HG03135 (cell line): ENCODE data around the gene FRAS1.
"Not testable (repeated sequence)": the region's sequence is repeated elsewhere in the genome, so short reads cannot be mapped to it uniquely, and the experiment has no call there.

Experiments
- ATAC-seq: cut with Tn5 transposase; IDR thresholded peaks from one replicate; pipeline ENCODE4 v1.9.1; 2021; ENCODE audit warnings: mild to moderate bottlenecking, moderate library complexity; ENCODE audit not compliant: unreplicated experiment

The FRAS1 gene

DNA sequence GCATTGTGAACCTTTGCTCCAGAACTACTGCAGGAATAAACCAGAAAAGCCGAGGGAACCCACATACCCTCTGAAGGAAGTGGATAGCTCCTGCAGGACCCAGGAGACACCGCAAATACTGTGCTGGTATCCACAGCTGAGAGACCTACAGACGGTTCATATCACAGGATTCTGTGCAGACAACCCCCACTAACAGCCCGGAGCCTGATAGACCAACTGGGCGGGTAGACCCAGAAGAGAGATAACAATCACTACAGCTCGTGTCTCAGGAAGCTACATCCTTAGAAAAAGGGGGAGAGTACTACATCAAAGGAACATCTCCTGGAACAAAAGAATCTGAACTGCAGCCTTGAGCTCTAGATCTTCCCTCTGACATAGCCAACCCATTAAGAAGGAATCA, 150.8 kb downstream of the FRAS1 start:
- ATAC-seq: no peak

DNA sequence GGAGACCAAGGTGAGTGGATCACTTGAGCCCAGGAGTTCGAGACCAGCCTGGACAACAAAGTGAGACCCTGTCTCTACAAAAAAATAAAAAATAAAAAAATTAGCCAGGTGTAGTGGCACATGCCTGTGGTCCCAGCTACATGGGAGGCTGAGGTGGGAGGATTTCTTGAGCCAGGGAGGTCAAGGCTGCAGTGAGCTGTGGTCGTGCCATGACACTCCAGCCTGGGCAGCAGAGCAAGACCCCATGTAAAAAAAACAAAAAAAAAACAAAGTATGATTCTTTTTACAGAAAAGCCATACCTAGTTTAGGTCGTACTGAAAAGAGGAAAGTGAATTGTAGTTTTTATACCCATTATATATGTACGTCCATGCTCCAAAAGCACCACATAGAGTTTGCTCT, 151.8 kb downstream of the FRAS1 start:
- not testable (repeated sequence) for ATAC-seq

DNA sequence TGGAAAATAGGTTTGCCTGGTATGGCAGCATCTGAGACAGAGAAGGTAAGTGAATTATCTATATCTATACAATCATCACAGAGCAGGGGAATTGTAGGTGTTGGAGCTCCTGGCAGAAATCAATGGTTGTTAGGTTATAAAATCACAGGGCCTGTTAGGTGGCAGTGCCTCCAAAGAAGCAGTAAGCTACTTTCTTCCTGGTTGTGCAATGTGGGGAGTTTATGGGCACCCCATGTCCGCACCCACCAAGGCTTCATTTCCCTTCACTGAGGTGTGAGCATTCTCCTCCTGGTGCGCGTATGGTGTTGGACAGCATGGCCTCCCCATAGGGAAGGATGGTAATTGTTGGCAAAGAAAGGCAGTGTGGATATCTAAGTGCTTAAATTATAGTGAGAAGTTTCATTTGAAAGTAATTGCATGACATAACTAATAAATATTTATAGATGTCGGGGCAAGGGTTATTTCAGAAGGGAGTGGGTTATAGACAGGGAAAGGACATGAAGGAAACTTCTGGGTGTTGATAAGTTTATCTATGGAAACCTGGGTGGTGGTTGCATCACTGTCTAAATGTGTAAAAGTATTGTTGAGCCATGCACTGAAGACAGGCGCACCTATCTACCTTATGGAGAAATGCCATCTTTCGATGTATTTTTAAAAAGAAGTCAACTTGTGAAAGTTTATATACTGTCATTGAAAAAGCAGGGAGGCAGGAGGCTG, 153.7 kb downstream of the FRAS1 start:
- ATAC-seq: no peak

DNA sequence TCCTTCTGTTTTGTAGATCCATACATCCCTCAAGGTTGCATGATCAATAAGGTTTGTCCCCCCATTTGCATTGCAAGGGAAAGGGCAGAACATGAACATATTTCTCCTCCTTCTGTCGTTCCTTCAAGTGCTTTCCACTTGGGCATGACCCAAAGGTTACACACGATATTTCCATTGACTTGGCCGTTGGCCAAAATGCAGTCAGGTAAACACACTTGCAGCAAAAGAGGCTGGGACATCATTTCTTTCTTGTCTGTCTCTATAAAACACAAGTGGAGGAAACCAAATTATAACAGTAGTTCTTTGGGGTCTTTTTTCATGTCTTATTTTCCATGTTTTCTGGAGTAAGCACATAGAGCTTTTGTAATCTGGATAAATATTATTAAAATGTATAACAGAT, 156.1 kb downstream of the FRAS1 start:
- no peak for ATAC-seq

DNA sequence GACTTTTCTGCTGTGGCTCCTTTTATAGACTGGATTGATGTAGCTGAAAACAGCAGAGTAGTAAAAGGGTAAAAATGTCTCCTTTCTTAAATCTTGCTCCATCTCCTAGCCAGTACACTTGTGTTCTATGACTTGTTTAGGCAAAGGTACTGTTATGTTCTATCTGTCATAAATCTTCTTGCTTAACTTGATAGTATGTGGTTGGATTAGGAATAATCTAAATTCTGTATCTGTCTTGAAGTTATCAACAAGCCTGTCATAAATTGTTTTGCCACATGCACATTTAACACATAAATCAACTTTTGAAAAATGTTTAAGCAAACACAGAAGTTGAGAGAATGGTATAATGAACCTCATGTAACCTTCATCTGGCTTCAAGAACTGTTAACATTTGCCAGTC, 157.0 kb downstream of the FRAS1 start:
- no peak for ATAC-seq

DNA sequence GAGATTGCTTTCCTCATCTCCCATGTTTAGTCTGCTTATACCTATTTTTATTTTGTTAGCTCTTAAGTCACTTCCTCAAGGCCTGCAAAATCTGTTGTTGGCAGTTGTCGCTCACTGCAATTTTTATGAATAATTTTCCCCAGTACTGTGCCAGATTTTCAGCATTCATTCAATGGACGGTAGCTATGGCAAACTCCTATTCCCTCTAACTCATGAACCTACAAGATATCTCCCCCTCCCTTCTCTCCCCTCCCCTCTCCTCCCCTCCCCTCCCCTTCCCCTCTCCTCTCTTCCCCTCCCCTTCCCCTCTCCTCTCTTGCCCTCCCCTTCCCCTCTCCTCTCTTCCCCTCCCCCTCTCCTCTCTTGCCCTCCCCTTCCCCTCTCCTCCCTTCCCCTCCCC, 160.4 kb downstream of the FRAS1 start:
- no peak for ATAC-seq

DNA sequence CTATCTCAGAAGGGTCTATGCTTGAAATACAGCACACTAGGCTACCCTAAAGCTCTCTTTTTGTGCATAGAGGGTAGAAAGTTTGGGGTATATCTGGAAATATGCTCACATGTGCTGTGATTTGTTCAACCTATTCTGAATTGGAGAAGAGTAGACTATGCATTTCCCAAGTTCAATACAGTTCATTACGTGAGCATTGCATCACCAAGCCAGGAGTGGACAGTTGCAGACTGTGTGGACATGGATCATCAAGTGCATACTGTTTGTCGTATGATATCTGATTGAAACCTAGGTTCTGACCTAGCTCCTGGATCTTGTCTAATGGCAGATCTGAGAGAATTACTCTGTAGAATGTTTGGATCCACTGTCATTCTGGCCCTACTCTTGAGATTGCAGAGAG, 161.1 kb downstream of the FRAS1 start:
- no peak for ATAC-seq

DNA sequence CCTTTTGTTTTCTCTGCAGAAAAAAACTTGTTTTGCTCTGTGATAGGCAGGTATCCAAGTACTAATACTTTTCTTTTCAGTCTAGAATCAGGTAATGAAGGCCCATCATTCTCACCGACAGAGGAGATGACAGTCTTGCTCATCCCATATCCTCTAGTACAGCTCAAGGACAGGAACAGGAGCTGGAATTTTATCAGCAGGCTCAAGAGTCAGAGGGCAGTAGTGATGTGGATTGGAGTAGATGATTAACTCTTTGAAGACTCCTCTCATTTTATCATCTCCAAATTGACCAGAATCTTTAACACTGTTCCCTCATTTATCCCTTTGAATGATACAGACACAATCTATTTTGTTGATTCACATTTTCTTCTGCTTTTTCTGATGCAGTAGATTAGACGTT, 162.7 kb downstream of the FRAS1 start:
- ATAC-seq: no peak

DNA sequence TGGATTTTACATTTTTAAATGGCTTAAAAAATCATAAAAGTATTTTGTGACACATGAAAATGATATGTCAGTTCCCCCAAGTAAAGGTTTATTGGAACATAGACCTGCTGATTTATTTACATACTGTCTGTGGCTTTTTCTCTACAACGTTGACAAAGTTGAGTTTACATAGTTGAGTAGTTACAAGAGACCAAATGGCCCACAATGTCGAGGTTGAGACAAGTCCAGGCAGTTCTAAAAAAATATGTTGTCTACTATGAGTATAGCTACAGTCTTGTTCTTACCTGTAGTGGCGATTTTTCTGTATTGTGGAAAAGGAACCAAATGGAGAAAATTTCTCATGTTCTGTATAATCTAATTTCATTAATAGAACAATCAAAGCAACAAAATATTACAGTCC, 163.2 kb downstream of the FRAS1 start:
- no peak for ATAC-seq

DNA sequence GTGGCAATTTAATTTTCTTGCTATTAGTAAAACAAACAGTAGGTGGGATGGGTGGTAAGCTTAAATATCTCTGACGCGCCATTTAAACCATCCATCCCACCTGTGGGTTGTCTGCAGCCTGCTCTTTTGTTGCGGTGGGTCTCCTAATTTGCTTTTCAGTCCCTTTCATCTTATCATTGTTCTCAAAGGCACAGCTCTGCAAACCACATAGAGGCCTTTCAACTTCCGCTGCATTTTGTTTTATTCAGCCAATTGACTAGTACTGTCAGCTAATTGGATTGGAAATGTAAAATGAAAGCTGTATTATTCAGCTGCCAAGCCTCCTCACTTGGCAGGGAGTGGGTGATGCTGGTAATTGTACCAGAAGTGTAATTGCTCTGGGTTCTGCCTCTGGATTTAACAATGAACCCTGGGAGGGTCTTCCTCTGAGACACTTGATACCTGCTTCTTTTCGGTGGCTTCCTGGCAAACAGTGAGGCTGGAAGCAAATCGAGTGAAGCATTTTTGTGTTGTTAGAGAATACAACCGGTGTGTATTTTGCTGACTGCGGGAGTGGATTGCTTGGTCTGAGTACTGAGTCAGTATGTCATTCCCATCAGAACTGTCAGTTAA, 165.6 kb downstream of the FRAS1 start:
- no peak for ATAC-seq

DNA sequence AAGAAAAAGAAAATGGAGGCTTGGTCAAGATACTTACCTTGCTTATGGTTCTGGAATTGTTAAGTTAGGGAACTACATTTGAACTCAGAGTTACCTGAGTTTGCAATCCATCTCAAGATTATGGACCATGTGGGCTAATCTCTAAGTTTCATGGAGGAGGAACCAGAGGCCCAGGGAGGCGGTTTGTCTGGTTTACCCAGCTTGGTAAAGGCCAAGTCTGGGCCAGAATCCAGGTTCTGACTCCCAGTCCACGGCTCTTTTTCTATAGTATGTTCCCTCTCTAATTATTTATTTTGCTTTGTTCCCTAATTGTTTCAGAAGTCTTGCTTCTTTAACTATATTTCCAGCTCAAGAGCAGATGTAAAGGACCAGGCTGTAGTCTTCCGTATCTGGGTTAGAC, 168.1 kb downstream of the FRAS1 start:
- no peak for ATAC-seq

DNA sequence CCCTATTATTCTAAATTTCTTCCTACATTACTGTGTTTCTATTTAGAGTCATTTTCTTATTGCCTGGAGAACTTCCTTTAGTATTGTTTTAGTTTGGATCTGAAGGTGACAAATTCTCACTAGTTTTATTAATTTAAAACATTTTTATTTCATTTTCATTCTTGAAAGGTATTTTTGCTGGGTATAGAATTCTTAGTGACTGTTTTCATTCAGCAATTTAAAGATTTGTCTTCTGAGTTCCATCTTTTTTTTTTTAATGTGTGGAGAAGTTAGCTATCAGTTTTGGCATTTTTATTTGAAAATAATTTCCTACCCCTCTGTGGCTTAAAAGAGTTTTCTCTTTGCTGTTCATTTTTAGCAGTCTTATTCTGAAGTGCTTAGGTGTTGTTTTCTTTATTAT, 169.2 kb downstream of the FRAS1 start:
- ATAC-seq: no peak

DNA sequence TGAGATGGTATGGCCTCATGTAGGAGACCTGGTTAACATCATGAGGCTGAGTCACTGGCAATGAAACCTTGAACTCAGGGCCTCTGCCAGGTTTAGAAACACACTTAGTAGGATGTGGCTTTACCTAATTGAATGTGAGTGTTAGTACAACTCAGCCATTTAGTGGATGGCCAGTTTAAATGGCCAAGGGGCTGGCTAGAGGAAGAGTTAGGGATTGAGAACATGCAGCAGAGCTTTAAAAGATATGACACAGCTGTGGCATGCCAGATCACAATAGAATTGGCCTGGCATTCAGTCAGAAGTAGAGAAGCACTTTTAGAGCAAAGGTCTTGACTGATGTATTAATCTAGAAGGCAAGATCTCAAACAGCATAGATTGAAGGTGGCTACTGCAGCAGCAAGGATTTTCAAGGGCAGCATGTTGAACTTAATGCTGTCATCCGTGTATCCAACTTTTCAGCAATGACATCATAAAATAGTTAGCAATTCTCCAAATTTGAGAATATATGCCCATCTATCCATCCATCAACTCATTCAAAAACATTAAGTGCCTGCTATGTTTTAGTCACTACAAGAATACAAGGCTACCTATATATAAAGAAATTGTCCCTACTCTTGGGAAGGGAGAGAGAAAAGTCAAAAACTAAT, 170.4 kb downstream of the FRAS1 start:
- no peak for ATAC-seq

DNA sequence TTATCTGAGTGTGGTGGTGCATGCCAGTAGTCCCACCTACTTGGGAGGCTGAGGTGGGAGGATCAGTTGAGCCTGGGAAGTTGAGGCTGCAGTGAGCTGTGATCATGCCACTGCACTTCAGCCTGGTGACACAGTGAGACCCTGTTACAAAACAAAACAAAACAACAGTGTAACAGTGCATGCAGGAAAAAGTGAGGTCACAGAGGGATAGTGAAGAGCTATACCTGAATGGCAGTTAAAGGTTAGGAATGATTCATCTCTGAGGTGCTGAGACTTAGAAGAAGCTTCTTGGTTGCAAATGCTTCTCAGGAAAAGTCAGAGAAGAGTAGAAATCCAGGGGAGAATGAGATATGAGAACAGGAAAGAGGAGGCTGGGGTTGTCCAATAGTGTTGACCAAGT, 178.7 kb downstream of the FRAS1 start:
- no peak for ATAC-seq

DNA sequence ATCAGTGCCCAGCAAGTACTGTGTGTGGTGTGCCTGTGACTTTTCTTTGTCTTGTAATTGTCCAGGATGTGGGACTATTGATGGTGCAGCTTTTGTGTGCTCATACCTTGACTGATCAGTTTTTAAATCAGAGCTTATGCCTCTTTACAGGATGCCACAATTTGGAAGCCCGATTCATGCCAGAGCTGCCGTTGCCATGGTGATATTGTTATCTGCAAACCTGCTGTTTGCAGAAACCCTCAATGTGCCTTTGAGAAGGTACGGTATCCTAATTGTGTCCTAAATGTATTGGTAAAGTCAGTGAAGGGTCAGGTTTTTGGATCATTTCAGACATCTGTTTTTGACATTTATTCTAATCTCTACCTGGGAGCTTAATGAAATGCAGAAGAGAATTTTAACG, 180.2 kb downstream of the FRAS1 start:
- ATAC-seq: no peak

DNA sequence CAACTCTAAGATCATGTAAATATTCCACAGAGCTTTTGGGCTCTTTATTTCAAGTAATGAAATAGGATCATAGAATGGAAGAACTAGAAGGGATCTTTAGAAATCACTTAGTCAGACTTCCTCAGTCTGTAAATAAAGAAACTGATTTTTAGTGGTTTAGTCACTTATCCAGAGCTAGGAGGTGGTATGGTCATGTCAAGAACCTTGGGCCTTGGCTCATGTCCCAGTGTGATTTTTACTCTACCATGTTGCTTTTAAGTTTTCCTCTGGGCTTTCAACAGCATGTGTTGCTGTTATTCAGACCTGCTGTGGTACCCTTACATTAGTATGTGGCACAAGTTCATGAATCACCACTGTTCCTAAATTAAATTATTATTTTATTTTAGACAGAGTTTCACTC, 184.9 kb downstream of the FRAS1 start:
- no peak for ATAC-seq

DNA sequence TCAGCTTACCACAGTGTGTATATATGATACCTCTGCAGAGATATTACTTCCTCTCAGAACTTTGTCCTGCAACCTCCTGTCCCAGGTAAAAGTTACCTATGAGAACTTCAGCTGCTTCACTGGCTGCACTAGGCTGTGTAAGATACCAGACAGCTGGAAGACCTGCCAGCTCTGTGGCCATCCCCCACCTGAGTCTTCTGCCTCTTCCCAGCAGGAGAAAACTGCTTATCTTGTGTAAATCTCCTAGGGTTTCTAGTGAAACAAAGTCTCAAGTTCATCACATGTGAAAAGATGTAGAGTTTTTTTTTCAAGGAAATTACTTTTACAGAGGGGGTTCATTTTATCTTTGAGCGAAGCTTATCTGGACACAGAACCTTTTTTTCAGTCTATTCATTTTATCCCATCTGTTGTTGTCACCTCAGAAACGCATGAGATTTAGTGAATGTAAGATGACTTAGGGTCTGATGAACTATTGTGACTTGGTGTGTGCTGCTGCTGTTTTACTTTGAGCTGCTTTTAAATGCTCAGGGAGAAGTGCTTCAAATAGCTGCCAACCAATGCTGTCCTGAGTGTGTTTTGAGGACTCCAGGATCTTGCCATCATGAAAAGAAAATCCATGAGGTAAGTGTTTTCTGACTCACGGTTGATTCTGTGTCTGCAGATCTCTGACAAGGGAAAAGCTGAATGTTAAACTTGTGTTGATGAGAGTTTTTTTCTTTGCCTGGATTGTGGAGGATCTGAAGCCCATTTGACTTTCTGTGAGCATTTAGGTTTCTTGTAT, 187.8 kb downstream of the FRAS1 start:
- ATAC-seq: no peak

DNA sequence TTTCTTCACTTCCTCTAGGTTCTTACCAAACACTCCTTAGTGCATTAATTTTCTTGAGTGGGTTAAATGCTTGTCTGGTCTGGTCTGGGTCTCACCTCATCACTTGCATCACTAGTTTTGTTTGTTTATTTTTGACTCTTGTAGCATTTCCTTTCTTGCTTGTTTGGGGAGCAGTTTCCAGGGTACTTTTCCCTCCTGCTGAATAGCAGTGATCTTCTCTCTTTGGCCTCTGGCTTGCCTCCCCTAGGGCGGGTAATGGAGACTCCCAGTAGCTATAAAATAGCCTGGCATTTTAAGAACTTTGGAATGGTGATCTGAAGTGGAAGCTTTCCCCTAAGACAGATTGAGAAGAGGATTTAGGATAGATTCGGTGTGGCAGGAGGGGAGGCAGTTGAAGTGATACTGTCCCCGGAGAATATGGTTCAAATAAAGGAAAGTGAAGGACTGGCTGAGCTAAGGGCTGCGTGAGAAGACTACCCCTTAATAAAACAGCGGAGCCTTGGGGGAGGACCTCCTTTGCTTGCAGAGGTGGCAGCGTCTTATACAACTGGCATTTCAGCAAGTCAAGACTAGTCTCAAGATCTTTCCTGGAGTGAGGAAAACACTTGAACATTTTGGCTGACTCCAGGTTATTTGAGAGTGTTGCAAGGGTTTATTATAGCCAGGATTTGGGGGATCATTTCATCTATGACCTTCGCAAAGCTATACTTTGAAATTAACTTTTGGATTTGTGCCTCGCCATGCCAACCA, 190.6 kb downstream of the FRAS1 start:
- ATAC-seq: no peak

DNA sequence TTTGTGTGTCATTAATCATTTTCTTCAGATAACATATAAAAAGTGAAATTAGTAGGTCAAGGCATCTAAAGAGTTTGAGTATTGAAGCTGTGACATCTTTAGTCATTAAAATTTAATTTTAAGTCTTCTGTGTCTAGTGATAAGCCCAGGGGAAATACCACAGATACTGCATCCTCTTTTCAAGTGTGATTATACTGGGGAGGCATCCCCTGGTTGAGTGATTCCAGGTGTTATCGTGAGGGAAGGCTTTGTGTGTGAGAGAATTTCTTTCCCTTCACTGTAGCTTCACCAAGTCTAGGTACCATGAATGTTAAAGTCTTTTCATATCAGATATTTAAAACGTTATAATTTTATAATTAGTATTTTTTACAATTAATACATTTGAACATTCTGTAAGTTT, 193.4 kb downstream of the FRAS1 start:
- ATAC-seq: no peak

DNA sequence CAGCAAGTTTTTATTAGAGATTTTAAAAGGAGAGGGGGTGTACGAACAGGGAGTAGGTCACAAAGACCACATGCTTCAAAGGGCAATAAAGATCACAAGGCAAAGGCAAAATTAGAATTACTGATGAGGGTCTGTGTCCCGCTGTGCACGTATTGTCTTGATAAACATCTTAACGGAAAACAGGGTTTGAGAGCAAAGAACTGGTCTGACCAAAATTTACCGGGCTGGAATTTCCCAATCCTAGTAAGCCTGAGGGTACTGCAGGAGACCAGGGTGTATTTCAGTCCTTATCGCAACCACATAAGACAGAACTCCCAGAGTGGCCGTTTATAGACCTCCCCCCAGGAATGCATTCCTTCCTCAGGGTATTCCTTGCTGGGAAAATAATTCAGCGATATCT, 195.7 kb downstream of the FRAS1 start:
- ATAC-seq: not testable (repeated sequence)

DNA sequence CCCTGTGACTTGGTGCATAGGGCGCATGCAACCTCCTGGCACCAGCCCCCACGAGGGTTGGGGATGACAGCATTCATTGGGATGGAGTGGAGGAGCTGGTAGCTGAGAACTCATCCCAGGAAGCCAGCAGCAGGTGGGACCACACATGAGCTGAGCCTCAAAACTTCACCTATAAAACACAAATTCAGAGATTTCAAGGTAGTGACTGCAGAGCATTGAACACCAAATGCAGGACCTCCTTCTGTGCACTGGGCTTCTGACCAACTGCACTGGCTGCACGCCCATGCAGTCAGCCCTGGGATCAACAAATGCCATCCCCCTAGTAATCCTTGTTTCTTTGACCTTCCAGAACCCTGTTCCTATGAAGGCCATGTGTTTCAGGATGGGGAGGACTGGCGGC, 197.8 kb downstream of the FRAS1 start:
- ATAC-seq: no peak
